CD14-positive monocyte (primary cell): Measurements from ENCODE around the gene PZP. TPM values are rescaled to one million over a fixed set of nuclear protein-coding genes. Genes with fewer than 3 reads are reported as not detected.

Experiments used
- DNase-seq, 3 donors: peaks; one replicate each; pipeline ENCODE4 v3.0.0-alpha.2; 2011 to 2022
- H2AFZ ChIP-seq: 2 replicates; pipeline ENCODE4 v1.6.0; 2012; ENCODE audit warnings: mild to moderate bottlenecking, low read depth, low read length, inconsistent platforms; ENCODE audit not compliant: insufficient read depth, poor library complexity, severe bottlenecking
- H3K27ac ChIP-seq, 2 donors: 1 replicate in 1 of 2; 2 replicates in 1 of 2; pipeline ENCODE4 v1.5.1; 2012 to 2013; ENCODE audit warnings: low read length in 2 of 2, control low read depth in 1 of 2, inconsistent platforms in 1 of 2, low read depth in 1 of 2, mild to moderate bottlenecking in 1 of 2
- H3K27me3 ChIP-seq, 2 donors: one replicate each; pipeline versions ENCODE4 v1.6.0 to v1.6.1; 2011 to 2013; ENCODE audit warnings: low read length in 2 of 2; ENCODE audit not compliant: control insufficient read depth in 2 of 2, insufficient read depth in 2 of 2
- H3K36me3 ChIP-seq, 2 donors: replicated peaks in 1 of 2; 1 replicate in 1 of 2; 2 replicates in 1 of 2; pipeline versions ENCODE4 v1.5.1 to v1.6.1; 2012 to 2013; ENCODE audit warnings: low read length in 2 of 2, control low read depth in 1 of 2, inconsistent platforms in 1 of 2, mild to moderate bottlenecking in 1 of 2; ENCODE audit not compliant: insufficient read depth in 2 of 2, control insufficient read depth in 1 of 2
- H3K4me1 ChIP-seq, 2 donors: 1 replicate in 1 of 2; 2 replicates in 1 of 2; pipeline versions ENCODE4 v1.5.1 to v1.6.1; 2012 to 2013; ENCODE audit warnings: low read length in 2 of 2, control low read depth in 1 of 2, inconsistent platforms in 1 of 2, mild to moderate bottlenecking in 1 of 2, moderate library complexity in 1 of 2; ENCODE audit not compliant: insufficient read depth in 2 of 2, control insufficient read depth in 1 of 2
- H3K4me2 ChIP-seq: replicated peaks from 2 replicates; pipeline ENCODE3; 2012; ENCODE audit warnings: low read length, moderate library complexity, mild to moderate bottlenecking; ENCODE audit not compliant: poor library complexity, severe bottlenecking; ENCODE audit errors: extremely low read depth
- H3K4me3 ChIP-seq, 3 experiments: fragments of 200-600 bp in 1 of 3; sonication (generic) in 1 of 3; replicated peaks in 1 of 3; 1 replicate in 2 of 3; 2 replicates in 1 of 3; pipeline ENCODE4 v1.5.1; 2011 to 2013; ENCODE audit warnings: low read length in 3 of 3, mild to moderate bottlenecking in 3 of 3, control low read depth in 2 of 3, low read depth in 2 of 3, inconsistent platforms in 1 of 3, moderate library complexity in 1 of 3
- H3K79me2 ChIP-seq: 2 replicates; pipeline ENCODE4 v1.6.0; 2012; ENCODE audit warnings: mild to moderate bottlenecking, control low read depth, inconsistent platforms, low read length, moderate library complexity; ENCODE audit not compliant: insufficient read depth
- H3K9ac ChIP-seq: 2 replicates; pipeline ENCODE4 v1.6.0; 2017; ENCODE audit warnings: low read length, mild to moderate bottlenecking; ENCODE audit not compliant: insufficient read depth, poor library complexity, severe bottlenecking
- H3K9me3 ChIP-seq, 2 donors: replicated peaks in 1 of 2; 1 replicate in 1 of 2; 2 replicates in 1 of 2; pipeline versions ENCODE4 v1.5.1 to v1.6.1; 2012 to 2013; ENCODE audit warnings: low read length in 2 of 2, control low read depth in 1 of 2; ENCODE audit not compliant: control insufficient read depth in 1 of 2, insufficient read depth in 1 of 2
- H4K20me1 ChIP-seq: 2 replicates; pipeline ENCODE4 v1.6.0; 2012; ENCODE audit warnings: mild to moderate bottlenecking, low read length, control low read depth, moderate library complexity; ENCODE audit not compliant: insufficient read depth
- H3K27ac Mint-ChIP-seq, 7 donors: one replicate each; pipeline ENCODE4 v1.8.0; 2020; ENCODE audit warnings: mild to moderate bottlenecking in 7 of 7, mixed read lengths in 7 of 7, moderate library complexity in 6 of 7, inconsistent platforms in 2 of 7
- H3K27me3 Mint-ChIP-seq, 3 donors: one replicate each; pipeline ENCODE4 v1.8.0; 2021 to 2022; ENCODE audit warnings: low read depth in 3 of 3, mild to moderate bottlenecking in 3 of 3, mixed read lengths in 3 of 3, moderate library complexity in 3 of 3, inconsistent platforms in 1 of 3
- H3K36me3 Mint-ChIP-seq, 2 donors: one replicate each; pipeline ENCODE4 v1.8.0; 2020; ENCODE audit warnings: mixed read lengths in 2 of 2, inconsistent platforms in 1 of 2, mild to moderate bottlenecking in 1 of 2
- H3K4me1 Mint-ChIP-seq: one replicate; pipeline ENCODE4 v1.8.0; 2020; ENCODE audit warnings: mild to moderate bottlenecking, mixed read lengths
- H3K4me3 Mint-ChIP-seq, 2 donors: one replicate each; pipeline ENCODE4 v1.8.0; 2020; ENCODE audit warnings: mild to moderate bottlenecking in 2 of 2, mixed read lengths in 2 of 2, moderate library complexity in 1 of 2
- H3K9me3 Mint-ChIP-seq, 7 donors: one replicate each; pipeline ENCODE4 v1.8.0; 2020 to 2022; ENCODE audit warnings: mixed read lengths in 7 of 7, mild to moderate bottlenecking in 6 of 7, moderate library complexity in 6 of 7, inconsistent platforms in 2 of 7
- WGBS: methylation state at CpG from one replicate; pipeline ENCODE4 v1.1.5; 2013; ENCODE audit warnings: missing lambda C conversion rate; ENCODE audit not compliant: insufficient coverage; 5-methylcytosine and 5-hydroxymethylcytosine counted together
- intact Hi-C, 2 donors: fragments of 100-400 bp; cut with micrococcal nuclease; formaldehyde crosslinking; loops; one replicate each; pipeline versions ENCODE4 v1.15.0 to v1.15.1; 2023
- polyA plus RNA-seq, 3 donors: library from polyadenylated mRNA; depleted of rRNA in 1 of 3; unstranded in 2 of 3; stranded (reverse) in 1 of 3; fragments of 300-500 nt in 2 of 3; fragments of >200 nt in 1 of 3; fragmentation: Illumina TruSeq in 2 of 3; gene quantifications; 1 replicate in 2 of 3; 2 replicates in 1 of 3; pipeline ENCODE4 v1.2.3, GENCODE V29; 2012 to 2021
- TF ChIP-seq, protein P1 (sequence below): fragments of 200-600 bp; IDR thresholded peaks from one replicate; pipeline ENCODE4 v1.8.0; 2022; ENCODE audit warnings: antibody characterized with exemption, mild to moderate bottlenecking

The PZP gene
- polyA plus RNA-seq, 3 donors, result not detected

DNA sequence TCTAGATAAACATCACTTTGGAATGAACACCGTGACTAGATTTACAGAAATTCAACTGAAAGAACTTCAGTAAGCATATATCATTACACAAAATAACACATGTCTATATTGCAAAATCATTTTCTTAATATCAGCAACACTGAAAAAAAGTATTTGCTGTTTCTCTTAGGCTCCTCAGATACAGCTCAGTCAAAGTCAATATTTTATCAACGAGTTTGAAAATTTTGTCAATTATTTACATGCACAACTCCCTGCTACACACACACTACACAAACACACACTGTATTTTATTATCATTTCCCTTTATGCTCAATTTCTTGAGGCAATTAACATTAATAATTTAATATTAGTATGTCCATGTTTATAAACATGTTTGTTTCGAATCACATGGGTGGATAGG is 3.8 kb downstream of the PZP start:
- Histone ChIP-seq H3K9ac (no peak overlapping the region), H3K9me3 (no peaks in the 10 kb centered on the region), H2AFZ (no peak overlapping the region), H3K4me3 (no peak overlapping the region), H3K36me3 (no peaks in the 10 kb centered on the region), H3K27ac (no peak overlapping the region), H3K4me2 (no peak overlapping the region), H3K79me2 (no peaks in the 10 kb centered on the region), H3K4me1 (no peaks in the 10 kb centered on the region), H4K20me1 (no peaks in the 10 kb centered on the region), H3K27me3 (no peaks in the 10 kb centered on the region)
- no peaks in the 10 kb centered on the region for H3K4me1 Mint-ChIP-seq
- intact Hi-C loops, result no loop called here
- H3K4me3 Mint-ChIP-seq, result no peak overlapping the region
- DNase-seq, result no peak
- TF ChIP-seq, protein P1, sequence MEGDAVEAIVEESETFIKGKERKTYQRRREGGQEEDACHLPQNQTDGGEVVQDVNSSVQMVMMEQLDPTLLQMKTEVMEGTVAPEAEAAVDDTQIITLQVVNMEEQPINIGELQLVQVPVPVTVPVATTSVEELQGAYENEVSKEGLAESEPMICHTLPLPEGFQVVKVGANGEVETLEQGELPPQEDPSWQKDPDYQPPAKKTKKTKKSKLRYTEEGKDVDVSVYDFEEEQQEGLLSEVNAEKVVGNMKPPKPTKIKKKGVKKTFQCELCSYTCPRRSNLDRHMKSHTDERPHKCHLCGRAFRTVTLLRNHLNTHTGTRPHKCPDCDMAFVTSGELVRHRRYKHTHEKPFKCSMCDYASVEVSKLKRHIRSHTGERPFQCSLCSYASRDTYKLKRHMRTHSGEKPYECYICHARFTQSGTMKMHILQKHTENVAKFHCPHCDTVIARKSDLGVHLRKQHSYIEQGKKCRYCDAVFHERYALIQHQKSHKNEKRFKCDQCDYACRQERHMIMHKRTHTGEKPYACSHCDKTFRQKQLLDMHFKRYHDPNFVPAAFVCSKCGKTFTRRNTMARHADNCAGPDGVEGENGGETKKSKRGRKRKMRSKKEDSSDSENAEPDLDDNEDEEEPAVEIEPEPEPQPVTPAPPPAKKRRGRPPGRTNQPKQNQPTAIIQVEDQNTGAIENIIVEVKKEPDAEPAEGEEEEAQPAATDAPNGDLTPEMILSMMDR, result no peak
- H3K36me3 Mint-ChIP-seq, result no peaks in the 10 kb centered on the region
- peaks cover 0 to 3% (median 0%) of the 10 kb centered on the region in 7 donors for H3K9me3 Mint-ChIP-seq
- H3K27me3 Mint-ChIP-seq, result peaks cover 0 to 6% (median 2%) of the 10 kb centered on the region in 3 donors
- WGBS, result no CpG with 5 or more reads among the region's 3 CpGs
- no peak overlapping the region for H3K27ac Mint-ChIP-seq

DNA sequence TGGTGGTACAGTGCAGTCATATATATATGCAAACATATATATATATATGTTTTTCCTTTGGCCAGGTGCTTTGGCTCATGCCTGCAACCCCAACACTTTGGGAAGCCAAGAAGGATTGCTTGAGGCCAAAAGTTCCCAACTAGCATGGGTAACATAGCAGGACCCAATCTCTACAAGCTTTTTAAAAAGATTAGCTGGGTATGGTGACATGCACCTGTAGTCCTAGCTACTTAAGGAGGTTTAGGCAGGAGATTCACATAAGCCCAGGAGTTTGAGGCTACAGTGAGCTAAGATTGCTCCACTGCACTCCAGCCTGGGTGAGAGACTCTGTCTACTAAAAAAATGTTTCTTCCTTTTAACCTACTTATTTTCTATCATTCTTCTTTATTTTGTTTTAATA is 10.2 kb downstream of the PZP start:
- TF ChIP-seq, protein P1, result no peak
- no peaks in the 10 kb centered on the region for H3K36me3 Mint-ChIP-seq

More for the DNA sequence above, 10.2 kb downstream of the PZP start:
- no peaks in the 10 kb centered on the region for H4K20me1 ChIP-seq
- no peak overlapping the region for H3K27ac ChIP-seq
- H3K4me3 ChIP-seq, result no peak overlapping the region
- H3K36me3 ChIP-seq, result no peaks in the 10 kb centered on the region
- H3K27me3 ChIP-seq, result no peaks in the 10 kb centered on the region
- H3K79me2 ChIP-seq, result no peaks in the 10 kb centered on the region
- H3K9me3 ChIP-seq, result no peaks in the 10 kb centered on the region
- no peaks in the 10 kb centered on the region for H3K4me1 Mint-ChIP-seq
- H3K4me2 ChIP-seq, result no peak overlapping the region
- intact Hi-C loops, result no loop called here
- no peak overlapping the region for H3K27ac Mint-ChIP-seq
- H3K27me3 Mint-ChIP-seq, result peaks cover 0 to 2% (median 2%) of the 10 kb centered on the region in 3 donors
- no peak overlapping the region for H3K9ac ChIP-seq
- no peaks in the 10 kb centered on the region for H3K4me1 ChIP-seq
- no peak for DNase-seq
- no peak overlapping the region for H2AFZ ChIP-seq
- H3K4me3 Mint-ChIP-seq, result no peak overlapping the region
- H3K9me3 Mint-ChIP-seq, result no peaks in the 10 kb centered on the region
